ENCODE results near the gene SEZ6.

Gene SEZ6

DNA sequence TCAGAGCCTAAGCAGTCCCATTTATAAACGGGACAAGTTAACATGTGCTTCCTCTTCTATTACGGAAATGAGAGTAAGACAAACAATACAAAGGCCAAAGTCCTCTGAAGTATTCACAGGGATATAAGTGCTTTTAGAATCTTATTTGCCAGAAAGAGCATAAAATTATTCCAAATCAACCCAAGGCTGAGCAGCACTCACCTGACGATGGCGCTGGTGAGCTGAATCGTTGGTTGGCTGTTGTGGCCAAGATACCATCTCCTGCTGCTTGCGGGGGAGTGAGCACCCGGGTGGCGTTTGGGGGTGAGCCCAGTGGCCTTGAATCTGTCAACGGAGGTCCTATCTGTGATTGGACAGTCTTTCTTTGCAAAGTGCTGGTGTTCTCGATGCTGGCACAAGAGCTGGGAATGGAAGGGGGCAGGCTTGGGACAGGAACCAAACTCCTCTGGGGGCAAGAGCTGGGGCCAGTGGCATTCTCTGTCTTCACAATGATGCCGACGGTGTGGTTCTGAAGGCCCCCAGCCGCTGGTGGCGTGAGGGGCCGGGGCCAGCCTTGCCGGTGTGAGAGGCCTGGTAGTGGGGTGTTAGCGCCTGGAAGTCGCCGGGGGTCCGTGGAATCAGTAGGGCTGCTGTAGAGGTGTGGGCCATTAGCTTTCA, 93.4 kb downstream of the SEZ6 start:
- no peak for DNase-seq (ENCODE audit: insufficient read length, low spot score)
- FAIRE-seq: no peak
- TF ChIP-seq, protein P1, sequence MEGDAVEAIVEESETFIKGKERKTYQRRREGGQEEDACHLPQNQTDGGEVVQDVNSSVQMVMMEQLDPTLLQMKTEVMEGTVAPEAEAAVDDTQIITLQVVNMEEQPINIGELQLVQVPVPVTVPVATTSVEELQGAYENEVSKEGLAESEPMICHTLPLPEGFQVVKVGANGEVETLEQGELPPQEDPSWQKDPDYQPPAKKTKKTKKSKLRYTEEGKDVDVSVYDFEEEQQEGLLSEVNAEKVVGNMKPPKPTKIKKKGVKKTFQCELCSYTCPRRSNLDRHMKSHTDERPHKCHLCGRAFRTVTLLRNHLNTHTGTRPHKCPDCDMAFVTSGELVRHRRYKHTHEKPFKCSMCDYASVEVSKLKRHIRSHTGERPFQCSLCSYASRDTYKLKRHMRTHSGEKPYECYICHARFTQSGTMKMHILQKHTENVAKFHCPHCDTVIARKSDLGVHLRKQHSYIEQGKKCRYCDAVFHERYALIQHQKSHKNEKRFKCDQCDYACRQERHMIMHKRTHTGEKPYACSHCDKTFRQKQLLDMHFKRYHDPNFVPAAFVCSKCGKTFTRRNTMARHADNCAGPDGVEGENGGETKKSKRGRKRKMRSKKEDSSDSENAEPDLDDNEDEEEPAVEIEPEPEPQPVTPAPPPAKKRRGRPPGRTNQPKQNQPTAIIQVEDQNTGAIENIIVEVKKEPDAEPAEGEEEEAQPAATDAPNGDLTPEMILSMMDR (IDR thresholded peaks at IDR 0.05; ENCODE audit: insufficient read depth, missing control alignments): no peak

DNA sequence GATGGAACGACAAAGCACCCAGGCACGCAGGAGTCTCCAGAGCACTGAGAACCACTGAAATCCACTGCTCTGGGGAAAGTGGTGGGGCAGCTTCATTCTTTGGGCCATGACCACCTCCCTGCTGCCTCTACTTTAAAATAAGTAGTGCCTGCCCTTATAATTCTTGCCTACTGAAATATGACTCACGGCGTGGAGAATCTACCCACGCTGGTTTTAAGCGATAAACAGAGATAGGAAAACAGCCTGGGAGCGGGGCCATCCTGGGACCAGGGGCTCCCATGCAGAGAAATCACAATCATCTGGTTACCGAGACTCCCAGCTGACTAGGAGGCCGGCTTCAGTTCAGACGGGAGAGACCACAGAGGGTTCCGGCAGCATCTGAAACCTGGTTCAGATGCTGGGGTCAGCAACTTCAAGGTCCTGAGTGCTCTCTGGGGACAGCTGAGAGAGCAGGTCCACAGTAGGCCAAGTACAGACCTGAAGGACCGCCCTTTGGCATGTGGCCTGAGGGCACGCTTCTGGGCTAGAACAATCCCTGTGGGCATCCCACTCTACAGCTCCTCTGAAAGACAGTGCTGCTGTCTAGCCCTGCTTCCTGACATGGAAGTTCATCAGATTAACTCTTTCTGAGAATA, 94.3 kb downstream of the SEZ6 start:
- TF ChIP-seq, protein P1 (IDR thresholded peaks at IDR 0.05; ENCODE audit: insufficient read depth, missing control alignments): no peak
- FAIRE-seq (no peak), DNase-seq (ENCODE audit: insufficient read length, low spot score) (no peak)

DNA sequence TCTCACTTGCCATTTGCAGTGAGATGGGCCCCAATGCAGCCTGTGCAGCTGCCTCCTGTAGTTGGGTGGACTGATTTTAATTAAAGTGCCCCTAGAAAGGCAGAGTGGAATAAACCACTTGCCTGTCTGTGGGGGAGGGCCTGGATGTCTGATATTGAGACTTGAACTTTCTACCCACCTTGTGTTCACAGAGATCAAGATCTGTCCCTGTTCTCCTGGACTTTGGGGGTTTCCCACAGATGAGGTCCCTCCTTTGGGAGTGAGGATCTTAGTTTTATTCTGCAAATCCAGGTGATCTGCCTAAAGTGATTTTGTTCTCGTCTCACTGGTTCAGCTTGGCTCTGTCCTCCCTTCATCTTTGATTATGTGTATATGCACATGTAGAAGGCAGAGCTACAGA, 95.3 kb downstream of the SEZ6 start:
- TF ChIP-seq, protein P1 (IDR thresholded peaks at IDR 0.05; ENCODE audit: insufficient read depth, missing control alignments): no peak
- FAIRE-seq (no peak), DNase-seq (ENCODE audit: insufficient read length, low spot score) (no peak)

DNA sequence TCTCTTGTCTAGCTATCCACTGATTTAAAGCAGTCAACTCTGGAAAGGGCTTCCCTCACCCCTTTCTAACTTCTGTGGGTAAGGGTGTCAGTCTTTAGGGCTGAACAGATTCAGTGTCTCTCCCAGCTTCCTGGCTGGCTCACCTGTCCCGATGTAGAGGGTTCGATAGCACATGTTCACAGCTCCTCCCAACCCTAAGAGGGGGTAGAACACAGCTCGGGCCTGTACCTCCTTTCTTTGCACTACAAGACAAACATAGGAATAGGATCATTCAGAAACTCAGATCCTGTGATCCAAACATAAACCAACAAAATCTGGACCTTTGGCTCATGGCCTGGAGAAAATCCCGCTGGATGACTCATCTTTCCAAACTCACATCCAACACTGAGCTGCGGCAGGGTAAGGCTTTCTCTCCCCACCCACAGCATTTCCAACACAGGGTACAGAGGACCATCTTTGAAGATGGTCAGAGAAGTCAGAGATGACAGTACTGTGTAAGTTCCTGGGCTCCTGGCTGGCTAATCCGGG, 97.1 kb downstream of the SEZ6 start:
- FAIRE-seq (no peak), DNase-seq (ENCODE audit: insufficient read length, low spot score) (no peak)
- TF ChIP-seq, protein P1 (IDR thresholded peaks at IDR 0.05; ENCODE audit: insufficient read depth, missing control alignments): no peak

DNA sequence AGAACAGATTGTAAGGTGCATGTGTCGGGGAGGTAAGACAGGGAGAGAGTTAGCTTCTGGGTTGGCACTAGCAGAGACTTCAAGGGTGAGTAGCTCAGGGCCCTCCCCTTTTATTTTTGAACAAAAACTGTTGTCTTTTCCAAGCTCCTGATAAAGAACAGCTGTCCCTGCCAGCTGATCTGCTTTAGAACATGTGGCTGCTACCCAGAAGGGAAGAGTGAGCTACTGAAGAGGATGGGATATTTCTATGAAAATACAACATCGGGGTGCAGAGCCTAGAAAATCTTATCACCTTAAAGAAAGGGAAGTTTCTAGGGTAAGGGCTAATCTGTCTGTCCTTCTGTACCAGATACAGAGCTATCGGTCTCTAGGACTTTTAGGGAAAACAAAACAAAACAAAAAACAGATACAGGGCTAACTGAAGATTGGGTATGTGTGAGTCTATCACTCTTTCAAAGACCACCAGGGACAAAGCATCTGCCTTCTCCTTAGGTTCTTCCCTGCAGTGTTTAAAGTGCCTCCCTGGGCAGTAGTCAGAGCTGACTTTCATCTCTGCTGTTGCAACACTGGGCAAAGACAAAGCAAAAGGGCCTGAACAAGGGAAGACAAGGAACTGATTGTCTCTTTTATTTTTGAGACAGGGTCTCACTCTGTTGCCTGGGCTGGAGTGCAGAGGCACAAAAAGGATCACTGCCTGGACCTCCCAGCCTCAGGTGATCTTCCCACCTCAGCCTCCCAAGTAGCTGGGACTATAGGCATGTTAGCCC, 97.9 kb downstream of the SEZ6 start:
- no peak for FAIRE-seq
- TF ChIP-seq, protein P1 (IDR thresholded peaks at IDR 0.05; ENCODE audit: insufficient read depth, missing control alignments): no peak
- no peak for DNase-seq (ENCODE audit: insufficient read length, low spot score)

DNA sequence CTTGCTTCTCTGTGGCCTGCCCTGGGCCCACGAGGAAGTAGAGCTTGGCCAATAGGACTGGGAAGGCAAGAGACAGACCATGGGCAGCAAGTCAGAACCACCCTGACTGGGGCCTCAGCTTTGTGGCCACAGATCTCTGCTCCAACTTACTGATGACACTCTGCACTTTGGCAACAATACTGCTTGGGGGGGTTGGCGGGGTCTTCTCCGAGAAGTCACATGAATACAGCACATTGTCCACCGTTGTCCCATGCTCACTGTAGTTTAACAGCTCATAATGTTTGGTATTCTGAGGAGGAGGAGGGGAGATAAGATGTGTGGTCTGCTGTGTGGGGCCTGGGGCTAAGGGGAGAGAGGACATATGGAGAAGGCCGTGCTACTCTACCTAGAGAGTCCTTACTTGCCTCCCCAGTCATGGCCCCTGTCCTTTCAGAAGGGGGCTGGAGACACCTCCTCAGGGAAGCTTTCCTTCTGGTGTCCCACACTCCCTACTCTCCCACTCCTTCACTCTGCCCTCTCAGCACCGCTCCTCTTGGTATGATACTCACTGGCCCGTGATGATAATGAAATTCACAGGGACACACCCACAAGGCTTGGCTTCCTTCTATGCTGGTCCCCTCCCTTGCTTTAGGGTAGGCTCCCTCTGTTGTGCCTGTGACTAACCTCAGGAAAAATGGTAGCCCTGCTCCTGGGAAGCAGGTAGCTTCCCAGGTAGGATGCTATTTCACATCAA, 99.0 kb downstream of the SEZ6 start:
- TF ChIP-seq, protein P1 (IDR thresholded peaks at IDR 0.05; ENCODE audit: insufficient read depth, missing control alignments): no peak
- FAIRE-seq (no peak), DNase-seq (ENCODE audit: insufficient read length, low spot score) (no peak)

Data from D721Med (cell line).